ENCODE data around the gene TREML1. TPM values are rescaled to one million over a fixed set of nuclear protein-coding genes. Genes with fewer than 3 reads are reported as not detected.

Gene TREML1
- total and polyA plus RNA-seq, 9 of the 15 experiments (the other 6 are each of a cell fraction or from before 2014, with no cell fraction given), result not detected

DNA sequence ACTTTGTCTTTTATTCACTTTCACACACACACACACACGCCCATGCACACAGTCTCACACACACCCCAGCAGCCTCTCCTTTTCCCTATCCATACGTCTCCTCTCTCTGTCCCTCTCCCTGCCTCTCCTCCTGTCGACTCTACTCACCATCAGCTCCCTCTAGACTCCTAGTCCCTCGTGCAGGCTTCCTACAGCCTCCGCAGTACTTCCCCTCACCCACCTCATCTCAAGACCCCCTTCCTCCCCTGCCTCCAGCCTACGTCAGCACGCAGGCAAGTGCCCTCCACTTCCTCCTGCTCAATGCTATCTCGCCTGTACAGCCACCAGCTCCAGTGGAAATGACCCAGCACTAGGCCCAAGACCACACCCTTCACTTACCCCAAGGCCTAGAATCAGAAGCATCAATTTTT lies 47.6 kb upstream of the TREML1 start (continued):
- TF ChIP-seq RHOXF2B (CRISPR knock-in tag; conservative IDR thresholded peaks at IDR 0.05) (no peak), ELF2 (CRISPR knock-in tag; IDR thresholded peaks at IDR 0.05) (no peak), ZNF3 (CRISPR knock-in tag; IDR thresholded peaks at IDR 0.05) (no peak), OTX1 (CRISPR knock-in tag; IDR thresholded peaks at IDR 0.05) (0 out of 2 replicates have a peak, but pooled peaks have one; percentile 34), CBFB (CRISPR knock-in tag; IDR thresholded peaks at IDR 0.05) (0 out of 2 replicates have a peak, but pooled peaks have one; percentile 35), ELF4 (CRISPR knock-in tag; IDR thresholded peaks at IDR 0.05) (peak; percentile 90), TRIM24 (IDR thresholded peaks at IDR 0.05) (peak in 1 of 2 experiments; percentile 55; a peak in 1 of 4 replicates), TEAD2 (tag; IDR thresholded peaks at IDR 0.05) (no peak), NFE2 (IDR thresholded peaks at IDR 0.05; ENCODE audit: low read depth) (peak; percentile 78), SMAD1 (IDR thresholded peaks at IDR 0.05; ENCODE audit: low read depth, low read length, partially characterized antibody) (no peak), MAFG (tag; conservative IDR thresholded peaks at IDR 0.05) (0 out of 2 replicates have a peak, but pooled peaks have one; percentile 8), CHD4 (IDR thresholded peaks at IDR 0.05; ENCODE audit: insufficient read depth, insufficient replicate concordance, low read depth, low read length, poor library complexity, severe bottlenecking) (no peak), ZNF23 (CRISPR knock-in tag; IDR thresholded peaks at IDR 0.05) (no peak), NCOA6 (IDR thresholded peaks at IDR 0.05) (no peak), PHB (CRISPR knock-in tag; IDR thresholded peaks at IDR 0.05) (no peak), HNRNPUL1 (IDR thresholded peaks at IDR 0.05; ENCODE audit: low read length) (no peak), SRF (CRISPR knock-in tag; IDR thresholded peaks at IDR 0.05) (no peak), TARDBP (IDR thresholded peaks at IDR 0.05) (no peak), YBX1 (IDR thresholded peaks at IDR 0.05) (no peak), ZNF561 (CRISPR knock-in tag; conservative IDR thresholded peaks at IDR 0.05) (no peak), HDAC2 (IDR thresholded peaks at IDR 0.05) (0 out of 2 replicates have a peak, but pooled peaks have one; percentile 50)
- TF ChIP-seq, protein P1, sequence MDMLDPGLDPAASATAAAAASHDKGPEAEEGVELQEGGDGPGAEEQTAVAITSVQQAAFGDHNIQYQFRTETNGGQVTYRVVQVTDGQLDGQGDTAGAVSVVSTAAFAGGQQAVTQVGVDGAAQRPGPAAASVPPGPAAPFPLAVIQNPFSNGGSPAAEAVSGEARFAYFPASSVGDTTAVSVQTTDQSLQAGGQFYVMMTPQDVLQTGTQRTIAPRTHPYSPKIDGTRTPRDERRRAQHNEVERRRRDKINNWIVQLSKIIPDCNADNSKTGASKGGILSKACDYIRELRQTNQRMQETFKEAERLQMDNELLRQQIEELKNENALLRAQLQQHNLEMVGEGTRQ (CRISPR knock-in tag; IDR thresholded peaks at IDR 0.05), result no peak
- TF ChIP-seq, protein P2, sequence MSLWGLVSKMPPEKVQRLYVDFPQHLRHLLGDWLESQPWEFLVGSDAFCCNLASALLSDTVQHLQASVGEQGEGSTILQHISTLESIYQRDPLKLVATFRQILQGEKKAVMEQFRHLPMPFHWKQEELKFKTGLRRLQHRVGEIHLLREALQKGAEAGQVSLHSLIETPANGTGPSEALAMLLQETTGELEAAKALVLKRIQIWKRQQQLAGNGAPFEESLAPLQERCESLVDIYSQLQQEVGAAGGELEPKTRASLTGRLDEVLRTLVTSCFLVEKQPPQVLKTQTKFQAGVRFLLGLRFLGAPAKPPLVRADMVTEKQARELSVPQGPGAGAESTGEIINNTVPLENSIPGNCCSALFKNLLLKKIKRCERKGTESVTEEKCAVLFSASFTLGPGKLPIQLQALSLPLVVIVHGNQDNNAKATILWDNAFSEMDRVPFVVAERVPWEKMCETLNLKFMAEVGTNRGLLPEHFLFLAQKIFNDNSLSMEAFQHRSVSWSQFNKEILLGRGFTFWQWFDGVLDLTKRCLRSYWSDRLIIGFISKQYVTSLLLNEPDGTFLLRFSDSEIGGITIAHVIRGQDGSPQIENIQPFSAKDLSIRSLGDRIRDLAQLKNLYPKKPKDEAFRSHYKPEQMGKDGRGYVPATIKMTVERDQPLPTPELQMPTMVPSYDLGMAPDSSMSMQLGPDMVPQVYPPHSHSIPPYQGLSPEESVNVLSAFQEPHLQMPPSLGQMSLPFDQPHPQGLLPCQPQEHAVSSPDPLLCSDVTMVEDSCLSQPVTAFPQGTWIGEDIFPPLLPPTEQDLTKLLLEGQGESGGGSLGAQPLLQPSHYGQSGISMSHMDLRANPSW (CRISPR knock-in tag; IDR thresholded peaks at IDR 0.05), result 0 out of 2 replicates have a peak, but pooled peaks have one; percentile 29
- TF ChIP-seq, protein P3, sequence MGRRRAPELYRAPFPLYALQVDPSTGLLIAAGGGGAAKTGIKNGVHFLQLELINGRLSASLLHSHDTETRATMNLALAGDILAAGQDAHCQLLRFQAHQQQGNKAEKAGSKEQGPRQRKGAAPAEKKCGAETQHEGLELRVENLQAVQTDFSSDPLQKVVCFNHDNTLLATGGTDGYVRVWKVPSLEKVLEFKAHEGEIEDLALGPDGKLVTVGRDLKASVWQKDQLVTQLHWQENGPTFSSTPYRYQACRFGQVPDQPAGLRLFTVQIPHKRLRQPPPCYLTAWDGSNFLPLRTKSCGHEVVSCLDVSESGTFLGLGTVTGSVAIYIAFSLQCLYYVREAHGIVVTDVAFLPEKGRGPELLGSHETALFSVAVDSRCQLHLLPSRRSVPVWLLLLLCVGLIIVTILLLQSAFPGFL (CRISPR knock-in tag; IDR thresholded peaks at IDR 0.05), result no peak
- TF ChIP-seq, protein P4, sequence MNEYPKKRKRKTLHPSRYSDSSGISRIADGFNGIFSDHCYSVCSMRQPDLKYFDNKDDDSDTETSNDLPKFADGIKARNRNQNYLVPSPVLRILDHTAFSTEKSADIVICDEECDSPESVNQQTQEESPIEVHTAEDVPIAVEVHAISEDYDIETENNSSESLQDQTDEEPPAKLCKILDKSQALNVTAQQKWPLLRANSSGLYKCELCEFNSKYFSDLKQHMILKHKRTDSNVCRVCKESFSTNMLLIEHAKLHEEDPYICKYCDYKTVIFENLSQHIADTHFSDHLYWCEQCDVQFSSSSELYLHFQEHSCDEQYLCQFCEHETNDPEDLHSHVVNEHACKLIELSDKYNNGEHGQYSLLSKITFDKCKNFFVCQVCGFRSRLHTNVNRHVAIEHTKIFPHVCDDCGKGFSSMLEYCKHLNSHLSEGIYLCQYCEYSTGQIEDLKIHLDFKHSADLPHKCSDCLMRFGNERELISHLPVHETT (CRISPR knock-in tag; conservative IDR thresholded peaks at IDR 0.05 in 1 of 2, IDR thresholded peaks at IDR 0.05 in 1 of 2), result 0 out of 4 replicates have a peak, but pooled peaks of 1 of the 2 experiments have one; percentile 34

All from K562 (cell line).